VCaP (cell line): ENCODE measurements around the gene COL11A2.
A peak's percentile ranks its signal among the peaks of the same experiment; 100 is the strongest.

ENCODE experiments used
- H3K27ac ChIP-seq: fragments of 450-650 bp; 2 replicates; pipeline ENCODE4 v1.5.1; 2017
- TF ChIP-seq, protein P1 (sequence below): fragments of 450-650 bp; conservative IDR thresholded peaks from 2 replicates; pipeline ENCODE4 v1.5.1; 2017; ENCODE audit warnings: mild to moderate bottlenecking, moderate library complexity

COL11A2 gene

GRCh38 chr6:33139596-33140206 is 52.6 kb downstream of the COL11A2 start:
- TF ChIP-seq, protein P1, sequence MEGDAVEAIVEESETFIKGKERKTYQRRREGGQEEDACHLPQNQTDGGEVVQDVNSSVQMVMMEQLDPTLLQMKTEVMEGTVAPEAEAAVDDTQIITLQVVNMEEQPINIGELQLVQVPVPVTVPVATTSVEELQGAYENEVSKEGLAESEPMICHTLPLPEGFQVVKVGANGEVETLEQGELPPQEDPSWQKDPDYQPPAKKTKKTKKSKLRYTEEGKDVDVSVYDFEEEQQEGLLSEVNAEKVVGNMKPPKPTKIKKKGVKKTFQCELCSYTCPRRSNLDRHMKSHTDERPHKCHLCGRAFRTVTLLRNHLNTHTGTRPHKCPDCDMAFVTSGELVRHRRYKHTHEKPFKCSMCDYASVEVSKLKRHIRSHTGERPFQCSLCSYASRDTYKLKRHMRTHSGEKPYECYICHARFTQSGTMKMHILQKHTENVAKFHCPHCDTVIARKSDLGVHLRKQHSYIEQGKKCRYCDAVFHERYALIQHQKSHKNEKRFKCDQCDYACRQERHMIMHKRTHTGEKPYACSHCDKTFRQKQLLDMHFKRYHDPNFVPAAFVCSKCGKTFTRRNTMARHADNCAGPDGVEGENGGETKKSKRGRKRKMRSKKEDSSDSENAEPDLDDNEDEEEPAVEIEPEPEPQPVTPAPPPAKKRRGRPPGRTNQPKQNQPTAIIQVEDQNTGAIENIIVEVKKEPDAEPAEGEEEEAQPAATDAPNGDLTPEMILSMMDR, result no peak
- peak overlapping the region; percentile 23; the same call in 1 of the 2 replicates for H3K27ac ChIP-seq

- H3K27ac ChIP-seq, result no peak overlapping the region
- TF ChIP-seq, protein P1, result no peak
Observed at GRCh38 chr6:33136310-33136900, 55.9 kb downstream of the COL11A2 start.

- H3K27ac ChIP-seq, result no peak overlapping the region
- TF ChIP-seq, protein P1, result no peak
Observed at GRCh38 chr6:33132081-33132524, 60.2 kb downstream of the COL11A2 start.

DNA sequence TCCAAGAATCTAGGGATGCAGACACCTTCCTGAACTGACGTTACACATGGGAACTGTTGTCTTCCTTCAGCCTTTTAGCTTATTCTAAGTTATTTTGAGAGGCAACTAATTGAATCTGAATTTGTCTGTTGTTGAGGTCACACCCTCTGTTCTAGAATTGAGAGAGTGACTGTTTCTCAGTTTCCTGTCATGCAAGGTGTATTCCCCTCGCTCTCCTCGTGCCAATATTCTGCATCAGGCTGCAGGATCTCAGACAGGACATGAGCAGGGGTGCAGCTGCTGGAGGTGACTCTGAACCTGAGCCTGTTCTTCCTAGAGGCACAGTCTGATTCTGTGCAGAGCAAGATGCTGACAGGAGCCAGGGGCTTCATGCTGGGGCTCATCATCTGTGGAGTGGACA is 63.9 kb downstream of the COL11A2 start:
- TF ChIP-seq, protein P1, result no peak
- H3K27ac ChIP-seq, result no peak overlapping the region

GRCh38 chr6:33126101-33126714 is 66.1 kb downstream of the COL11A2 start:
- no peak overlapping the region for H3K27ac ChIP-seq
- TF ChIP-seq, protein P1, result peak; percentile 48; the same call in 1 of the 2 replicates

- TF ChIP-seq, protein P1, result no peak
- H3K27ac ChIP-seq, result no peak overlapping the region
Observed at GRCh38 chr6:33124947-33125346, 67.3 kb downstream of the COL11A2 start.

- TF ChIP-seq, protein P1, result no peak
- no peak overlapping the region for H3K27ac ChIP-seq
Observed at GRCh38 chr6:33124525-33124901, 67.8 kb downstream of the COL11A2 start.
